SK-N-SH (cell line): ENCODE results near the gene RBBP8. TPM values are rescaled to one million over a fixed set of nuclear protein-coding genes. Genes with fewer than 3 reads are reported as not detected.
"Not testable (repeated sequence)": the region's sequence is repeated elsewhere in the genome, so short reads cannot be mapped to it uniquely, and the experiment has no call there.

ENCODE experiments used
- CTCF ChIA-PET: fragments of 300-600, 350-600 bp; formaldehyde crosslinking; extraction: SDS; loops from one replicate; lab custom pipeline; 2021; lab: Yijun Ruan, JAX
- POLR2A ChIA-PET: fragments of 350-600 bp; sonication (Branson Sonifier 250); formaldehyde crosslinking; extraction: SDS; loops from one replicate; lab custom pipeline; 2020; ENCODE audit warnings: antibody characterized with exemption, inconsistent platforms; lab: Yijun Ruan, JAX
- DNase-seq: peaks from one replicate; pipeline ENCODE4 v3.0.0; 2012
- H2AFZ ChIP-seq: fragments of 200-600 bp; sonication (generic); 2 replicates; pipeline ENCODE4 v1.8.1; 2016; ENCODE audit warnings: antibody characterized with exemption, mild to moderate bottlenecking, low read depth
- H3F3A ChIP-seq: fragments of 200-600 bp; sonication (generic); replicated peaks from 2 replicates; pipeline ENCODE3; 2016; ENCODE audit warnings: antibody characterized with exemption, mild to moderate bottlenecking; ENCODE audit not compliant: insufficient read depth
- H3K27ac ChIP-seq, 2 experiments: fragments of 200-500 bp in 1 of 2; fragments of 200-600 bp in 1 of 2; sonication (Bioruptor generic) in 1 of 2; sonication (generic), shearing (Covaris generic) in 1 of 2; 2 replicates each; pipeline versions ENCODE4 v1.5.1 to v1.6.1; 2014 to 2016; ENCODE audit warnings: low read depth in 2 of 2, inconsistent platforms in 1 of 2, low read length in 1 of 2, mild to moderate bottlenecking in 1 of 2, mixed read lengths in 1 of 2
- H3K27me3 ChIP-seq: fragments of 200-600 bp; sonication (generic), shearing (Covaris generic); 2 replicates; pipeline ENCODE4 v1.6.1; 2016; ENCODE audit warnings: mixed run types; ENCODE audit not compliant: insufficient read depth
- H3K36me3 ChIP-seq, 2 experiments: fragments of 200-500 bp in 1 of 2; fragments of 200-600 bp in 1 of 2; sonication (Bioruptor generic) in 1 of 2; sonication (generic) in 1 of 2; replicated peaks in 1 of 2; 2 replicates each; pipeline versions ENCODE3 to v1.5.1; 2014 to 2016; ENCODE audit warnings: low read length in 1 of 2, mild to moderate bottlenecking in 1 of 2; ENCODE audit not compliant: insufficient read depth in 2 of 2, control insufficient read depth in 1 of 2
- H3K4me1 ChIP-seq, 2 experiments: fragments of 200-500 bp in 1 of 2; fragments of 200-600 bp in 1 of 2; sonication (Bioruptor generic) in 1 of 2; sonication (generic), shearing (Covaris generic) in 1 of 2; 2 replicates each; pipeline versions ENCODE4 v1.5.1 to v1.6.1; 2014 to 2016; ENCODE audit warnings: low read depth in 1 of 2, low read length in 1 of 2, mixed run types in 1 of 2; ENCODE audit not compliant: insufficient read depth in 2 of 2, control insufficient read depth in 1 of 2
- H3K4me2 ChIP-seq: fragments of 200-600 bp; sonication (generic), shearing (Covaris generic); 2 replicates; pipeline ENCODE4 v1.6.1; 2017; ENCODE audit warnings: mixed run types
- H3K4me3 ChIP-seq, 2 experiments: fragments of 200-500 bp in 1 of 2; fragments of 200-600 bp in 1 of 2; sonication (Bioruptor generic) in 1 of 2; sonication (generic), shearing (Covaris generic) in 1 of 2; 2 replicates each; pipeline versions ENCODE4 v1.5.1 to v1.8.1; 2014 to 2016; ENCODE audit warnings: low read depth in 2 of 2, inconsistent platforms in 1 of 2, low read length in 1 of 2, mild to moderate bottlenecking in 1 of 2, mixed read lengths in 1 of 2, moderate library complexity in 1 of 2
- H3K79me2 ChIP-seq: fragments of 200-600 bp; sonication (generic); 2 replicates; pipeline ENCODE4 v1.8.1; 2017; ENCODE audit warnings: mild to moderate bottlenecking; ENCODE audit not compliant: insufficient read depth
- H3K9ac ChIP-seq: fragments of 200-600 bp; sonication (generic); 2 replicates; pipeline ENCODE4 v1.6.1; 2017; ENCODE audit warnings: mixed run types
- H3K9me2 ChIP-seq: fragments of 200-600 bp; sonication (generic); 2 replicates; pipeline ENCODE4 v1.6.1; 2017; ENCODE audit warnings: mixed run types
- H3K9me3 ChIP-seq: fragments of 200-600 bp; sonication (generic); 2 replicates; pipeline ENCODE4 v1.6.1; 2017; ENCODE audit warnings: mixed run types, mild to moderate bottlenecking, moderate library complexity
- H4K20me1 ChIP-seq: fragments of 200-600 bp; sonication (generic); 2 replicates; pipeline ENCODE4 v1.6.1; 2017; ENCODE audit warnings: mild to moderate bottlenecking, mixed run types; ENCODE audit not compliant: insufficient read depth
- CHD2 ChIP-seq: fragments of 150-350 bp; IDR thresholded peaks from 2 replicates; pipeline ENCODE4 v1.6.1; 2018; ENCODE audit warnings: low read length; ENCODE audit not compliant: partially characterized antibody
- ELF1 ChIP-seq: IDR thresholded peaks from 2 replicates; pipeline ENCODE4 v1.4.0; 2012
- FOSL2 ChIP-seq: IDR thresholded peaks from 2 replicates; pipeline ENCODE4 v1.4.0; 2012; ENCODE audit warnings: low read depth, mild to moderate bottlenecking, moderate library complexity, borderline replicate concordance
- FOXJ3 ChIP-seq: sonication (generic); formaldehyde crosslinking; IDR thresholded peaks from 2 replicates; pipeline ENCODE4 v1.5.1; 2020; ENCODE audit warnings: mild to moderate bottlenecking, missing genetic modification reagents
- FOXM1 ChIP-seq: IDR thresholded peaks from 2 replicates; pipeline ENCODE4 v1.4.0; 2012; ENCODE audit warnings: low read depth, mild to moderate bottlenecking
- GABPA ChIP-seq: IDR thresholded peaks from 2 replicates; pipeline ENCODE4 v1.4.0; 2012; ENCODE audit warnings: low read depth, mild to moderate bottlenecking
- GATA2 ChIP-seq: sonication (generic); formaldehyde crosslinking; IDR thresholded peaks from 2 replicates; pipeline ENCODE4 v1.5.0; 2020; ENCODE audit warnings: mild to moderate bottlenecking, missing genetic modification reagents
- MEF2A ChIP-seq: IDR thresholded peaks from 2 replicates; pipeline ENCODE4 v1.4.0; 2012; ENCODE audit warnings: low read depth, borderline replicate concordance
- MXI1 ChIP-seq: IDR thresholded peaks from 2 replicates; pipeline ENCODE4 v1.6.1; 2012; ENCODE audit warnings: mild to moderate bottlenecking, low read depth, low read length, improper control_type of control experiment
- NRF1 ChIP-seq: IDR thresholded peaks from 2 replicates; pipeline ENCODE4 v1.6.1; 2012; ENCODE audit warnings: low read depth, mild to moderate bottlenecking, low read length
- RCOR1 ChIP-seq: fragments of 150-350 bp; IDR thresholded peaks from 2 replicates; pipeline ENCODE4 v1.6.1; 2017; ENCODE audit warnings: antibody characterized with exemption, low read length
- RFX5 ChIP-seq: IDR thresholded peaks from 2 replicates; pipeline ENCODE4 v1.6.1; 2012; ENCODE audit warnings: mild to moderate bottlenecking, improper control_type of control experiment, low read length
- SMC3 ChIP-seq: IDR thresholded peaks from 2 replicates; pipeline ENCODE4 v1.6.1; 2012; ENCODE audit warnings: low read depth, low read length, improper control_type of control experiment
- TCF12 ChIP-seq: IDR thresholded peaks from 2 replicates; pipeline ENCODE4 v1.4.0; 2012
- WGBS: methylation state at CpG from one replicate; pipeline ENCODE4 v1.1.6; 2017; ENCODE audit warnings: low lambda C conversion rate; 5-methylcytosine and 5-hydroxymethylcytosine counted together
- polyA plus RNA-seq, 3 experiments: library from polyadenylated mRNA; depleted of rRNA; stranded (reverse); fragments of >200 nt; gene quantifications; 2 replicates each; pipeline ENCODE4 v1.2.3, GENCODE V29; 2012
- TF ChIP-seq, protein P1 (sequence below): fragments of 150-350 bp; IDR thresholded peaks from 2 replicates; pipeline ENCODE4 v1.6.1; 2017; ENCODE audit warnings: antibody characterized with exemption, low read length, low read depth, borderline replicate concordance
- TF ChIP-seq, protein P2 (sequence below): fragments of 150-350 bp; IDR thresholded peaks from 2 replicates; pipeline ENCODE4 v1.6.1; 2016; ENCODE audit warnings: mild to moderate bottlenecking, low read depth, low read length

Gene RBBP8
- polyA plus RNA-seq, 1 of the 3 experiments (the other 2 are of a cell fraction): 9.6 TPM

DNA sequence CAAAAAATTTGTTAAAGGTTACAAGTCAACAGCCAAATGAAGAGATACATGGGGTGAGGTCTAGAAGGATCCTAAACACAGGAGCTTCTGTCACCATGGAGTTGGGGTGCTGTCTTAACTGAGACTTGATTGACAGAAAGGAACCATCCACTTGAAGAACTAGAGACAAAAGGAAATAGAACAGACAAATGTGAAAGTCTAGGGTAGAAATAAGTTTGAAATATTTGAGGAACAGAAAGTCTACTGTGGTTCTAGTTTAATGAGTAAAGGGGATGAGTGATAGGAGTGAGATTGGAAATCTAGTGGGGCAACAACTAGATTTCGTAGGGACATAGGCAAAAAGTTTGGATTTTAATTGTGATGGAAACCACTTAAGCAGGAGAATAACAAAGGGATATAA, 18.7 kb downstream of the RBBP8 start:
- H3K27ac ChIP-seq: no peak overlapping the region
- ChIA-PET CTCF (no interaction called here), POLR2A (no interaction called here)
- TF ChIP-seq FOSL2: no peak
- no peak for TF ChIP-seq CHD2
- no peak for TF ChIP-seq RCOR1
- TF ChIP-seq GABPA: no peak
- TF ChIP-seq NRF1: no peak
- TF ChIP-seq, protein P1, sequence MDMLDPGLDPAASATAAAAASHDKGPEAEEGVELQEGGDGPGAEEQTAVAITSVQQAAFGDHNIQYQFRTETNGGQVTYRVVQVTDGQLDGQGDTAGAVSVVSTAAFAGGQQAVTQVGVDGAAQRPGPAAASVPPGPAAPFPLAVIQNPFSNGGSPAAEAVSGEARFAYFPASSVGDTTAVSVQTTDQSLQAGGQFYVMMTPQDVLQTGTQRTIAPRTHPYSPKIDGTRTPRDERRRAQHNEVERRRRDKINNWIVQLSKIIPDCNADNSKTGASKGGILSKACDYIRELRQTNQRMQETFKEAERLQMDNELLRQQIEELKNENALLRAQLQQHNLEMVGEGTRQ: no peak
- TF ChIP-seq FOXJ3 (CRISPR knock-in tag): no peak
- TF ChIP-seq FOXM1: no peak
- no peak for TF ChIP-seq SMC3
- TF ChIP-seq ELF1: no peak
- no peak for TF ChIP-seq RFX5
- no peak for TF ChIP-seq MEF2A
- TF ChIP-seq, protein P2, sequence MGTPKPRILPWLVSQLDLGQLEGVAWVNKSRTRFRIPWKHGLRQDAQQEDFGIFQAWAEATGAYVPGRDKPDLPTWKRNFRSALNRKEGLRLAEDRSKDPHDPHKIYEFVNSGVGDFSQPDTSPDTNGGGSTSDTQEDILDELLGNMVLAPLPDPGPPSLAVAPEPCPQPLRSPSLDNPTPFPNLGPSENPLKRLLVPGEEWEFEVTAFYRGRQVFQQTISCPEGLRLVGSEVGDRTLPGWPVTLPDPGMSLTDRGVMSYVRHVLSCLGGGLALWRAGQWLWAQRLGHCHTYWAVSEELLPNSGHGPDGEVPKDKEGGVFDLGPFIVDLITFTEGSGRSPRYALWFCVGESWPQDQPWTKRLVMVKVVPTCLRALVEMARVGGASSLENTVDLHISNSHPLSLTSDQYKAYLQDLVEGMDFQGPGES: no peak
- TF ChIP-seq MXI1: no peak
- H3F3A ChIP-seq: peaks cover under 1% of the 10 kb centered on the region
- DNase-seq: no peak
- H3K4me3 ChIP-seq: no peak overlapping the region
- H3K4me2 ChIP-seq: no peak overlapping the region
- WGBS: 97% methylated on average over 1 of the region's 1 CpG
- H3K79me2 ChIP-seq: no peaks in the 10 kb centered on the region
- no peak overlapping the region for H3K9ac ChIP-seq
- no peaks in the 10 kb centered on the region for H3K9me2 ChIP-seq
- no peaks in the 10 kb centered on the region for H4K20me1 ChIP-seq
- no peak overlapping the region for H2AFZ ChIP-seq
- peaks cover under 1 to 6% of the 10 kb centered on the region in 2 experiments; a peak in 3 of 4 replicates for H3K4me1 ChIP-seq
- peaks cover 23 to 34% of the 10 kb centered on the region in 2 experiments for H3K36me3 ChIP-seq
- no peaks in the 10 kb centered on the region for H3K27me3 ChIP-seq
- no peaks in the 10 kb centered on the region for H3K9me3 ChIP-seq

DNA sequence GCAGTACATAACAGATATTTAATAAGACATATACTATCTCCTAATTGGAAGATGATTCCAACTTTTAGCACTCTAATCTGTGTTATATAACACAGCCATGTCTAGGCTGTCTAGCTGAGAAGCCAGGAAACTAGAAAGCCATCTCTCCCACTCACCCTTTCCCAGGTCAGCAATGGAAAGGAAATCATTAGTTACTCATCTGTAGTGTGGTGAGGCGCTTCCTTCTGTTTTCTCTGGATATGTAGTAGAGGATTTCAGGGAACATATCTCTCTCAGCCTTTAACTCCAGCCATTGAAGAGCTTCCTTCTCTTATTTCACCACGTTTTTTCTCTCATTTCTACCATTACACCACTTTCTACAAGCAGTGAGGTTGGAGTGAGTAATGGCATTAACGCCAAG, 19.4 kb downstream of the RBBP8 start:
- peaks cover 27 to 34% of the 10 kb centered on the region in 2 experiments for H3K36me3 ChIP-seq
- H3K27ac ChIP-seq: no peak overlapping the region
- H3K27me3 ChIP-seq: no peaks in the 10 kb centered on the region
- H3F3A ChIP-seq: no peaks in the 10 kb centered on the region
- no peaks in the 10 kb centered on the region for H4K20me1 ChIP-seq
- H2AFZ ChIP-seq: no peak overlapping the region
- TF ChIP-seq MEF2A: no peak
- TF ChIP-seq NRF1: no peak
- no peak for TF ChIP-seq TCF12
- TF ChIP-seq GATA2: no peak
- TF ChIP-seq, protein P1: no peak
- no peaks in the 10 kb centered on the region for H3K79me2 ChIP-seq
- ChIA-PET CTCF (no interaction called here), POLR2A (no interaction called here)
- H3K4me2 ChIP-seq: no peak overlapping the region
- peaks cover 0 to 6% of the 10 kb centered on the region in 2 experiments; a peak in 2 of 4 replicates for H3K4me1 ChIP-seq
- WGBS: 95% methylated on average over 3 of the region's 3 CpGs
- no peaks in the 10 kb centered on the region for H3K9me3 ChIP-seq
- H3K4me3 ChIP-seq: no peak overlapping the region
- DNase-seq: no peak
- H3K9ac ChIP-seq: no peak overlapping the region
- no peaks in the 10 kb centered on the region for H3K9me2 ChIP-seq

DNA sequence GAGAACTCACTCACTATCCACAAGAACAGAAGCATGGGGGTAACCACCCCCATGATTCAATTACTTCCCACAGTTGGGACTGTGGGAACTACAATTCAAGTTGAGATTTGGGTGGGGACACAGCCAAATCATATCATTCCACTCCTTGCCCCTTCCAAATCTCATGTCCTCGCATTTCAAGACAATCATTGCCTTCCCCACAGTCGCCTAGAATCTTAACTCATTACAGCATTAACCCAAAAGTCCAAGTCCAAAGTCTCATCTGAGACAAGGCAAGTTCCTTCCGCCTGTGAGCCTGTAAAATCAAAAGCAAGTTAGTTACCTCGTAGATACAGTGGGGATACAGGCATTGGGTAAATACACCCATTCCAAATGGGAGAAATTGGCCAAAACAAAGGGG, 20.9 kb downstream of the RBBP8 start:
- H3F3A ChIP-seq, H3K9me3 ChIP-seq, DNase-seq, H3K9me2 ChIP-seq, H3K27ac ChIP-seq, H3K4me2 ChIP-seq, POLR2A ChIA-PET, H3K4me3 ChIP-seq, H4K20me1 ChIP-seq, H3K9ac ChIP-seq, H3K27me3 ChIP-seq, H3K79me2 ChIP-seq, H3K4me1 ChIP-seq, H2AFZ ChIP-seq, CTCF ChIA-PET: not testable (repeated sequence)
- peaks cover 32 to 33% of the 10 kb centered on the region in 2 experiments for H3K36me3 ChIP-seq
- WGBS: 96% methylated on average over 4 of the region's 4 CpGs
